Right cardiac atrium (tissue), 5 donors: Measurements from ENCODE around the gene ZNF385C. TPM values are rescaled to one million over a fixed set of nuclear protein-coding genes. Genes with fewer than 3 reads are reported as not detected.

Experiments
- ATAC-seq, 2 donors: fragments of 200-7000 bp; cut with Tn5 transposase; one replicate each; pipeline versions ENCODE4 v1.8.0 to v1.9.1; 2020; ENCODE audit warnings: moderate library complexity in 2 of 2, mild to moderate bottlenecking in 1 of 2
- DNase-seq, 3 donors: peaks; one replicate each; pipeline ENCODE4 v3.0.0-alpha.2; 2020
- H3K27ac ChIP-seq: one replicate; pipeline ENCODE4 v1.5.1; 2013; ENCODE audit warnings: mild to moderate bottlenecking, low read length, control low read depth, moderate library complexity
- H3K27me3 ChIP-seq: one replicate; pipeline ENCODE4 v1.6.1; 2013; ENCODE audit not compliant: control insufficient read depth, insufficient read depth
- H3K4me1 ChIP-seq: one replicate; pipeline ENCODE4 v1.6.1; 2013; ENCODE audit warnings: low read length; ENCODE audit not compliant: control insufficient read depth, insufficient read depth
- H3K4me3 ChIP-seq: one replicate; pipeline ENCODE4 v1.5.1; 2013; ENCODE audit warnings: low read length, control low read depth
- H3K9me3 ChIP-seq: one replicate; pipeline ENCODE4 v1.6.1; 2013; ENCODE audit warnings: low read length; ENCODE audit not compliant: control insufficient read depth
- WGBS: extraction: QIAGEN DNeasy Blood & Tissue Kit; methylation state at CpG from one replicate; pipeline ENCODE4 v1.1.7; 2013; 5-methylcytosine and 5-hydroxymethylcytosine counted together
- intact Hi-C, 4 donors: fragments of 100-400 bp; cut with DNase I; formaldehyde crosslinking; loops; one replicate each; pipeline versions ENCODE4 v1.11.0 to v1.14.0; 2022 to 2023
- polyA plus RNA-seq: library from polyadenylated mRNA; stranded (reverse); fragments of 200-250 nt; gene quantifications from one replicate; pipeline ENCODE4 v1.2.3, GENCODE V29; 2013
- total RNA-seq, 4 donors: library from RNA; stranded (reverse); fragmentation: NEBNext Ultra II Directional; extraction: Animal tissue kit (Norgen Biotek cat#: 25700); gene quantifications; one replicate each; pipeline ENCODE4 v1.2.1, GENCODE V29; 2021
- donor health status: healthy with polysubstance abuse.
- donor health status: DM: no; HTN: yes; CAD: no.
- donor health status: DM: no; HTN: no; CAD: no.
- donor health status: DM: no; HTN: yes; CAD: no; lungs with severe emphysema.
- donor health status: DM: yes; HTN: yes; CAD: no.

Gene ZNF385C
- total and polyA plus RNA-seq, 5 donors = 0.29 to 0.42 (median 0.32) TPM; not detected in 1

DNA sequence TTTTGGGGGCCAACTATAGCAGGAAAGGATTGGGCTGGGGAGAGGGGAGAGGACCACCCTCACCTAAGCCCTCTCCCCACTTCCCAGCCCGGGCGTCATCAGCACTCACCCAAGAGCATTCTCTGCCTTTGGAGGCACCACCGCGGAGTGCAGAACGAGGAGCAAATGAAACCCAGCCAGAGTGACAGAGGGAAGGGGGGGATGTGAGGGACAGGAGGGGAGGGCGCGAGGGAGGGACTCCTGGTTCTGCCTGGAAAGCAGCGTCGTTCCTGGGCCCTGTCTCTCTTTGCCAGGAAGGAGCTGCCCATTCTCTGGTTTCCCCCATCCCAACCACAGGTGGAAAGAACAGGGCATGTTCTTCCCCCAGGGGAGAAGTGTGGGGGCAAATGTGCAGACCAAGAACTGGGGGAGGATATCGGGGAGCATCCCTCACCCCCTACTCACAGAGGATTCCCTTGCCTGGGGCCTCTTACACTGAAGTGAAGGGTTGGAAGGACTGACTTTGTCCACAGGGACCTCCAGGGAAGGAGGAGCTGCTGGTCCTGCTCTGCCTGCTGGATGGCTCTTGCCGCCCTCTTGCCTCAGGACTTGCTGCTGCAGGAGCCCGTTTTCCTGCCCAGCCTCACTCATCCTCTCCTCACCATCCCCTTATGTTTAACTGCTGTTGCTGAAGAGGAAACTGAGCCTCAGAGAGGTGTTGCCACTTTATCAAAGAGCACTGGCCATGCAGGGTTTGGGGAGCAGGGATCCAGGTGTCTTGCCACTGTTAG is 44.4 kb downstream of the ZNF385C start:
- no peaks in the 10 kb centered on the region for H3K4me1 ChIP-seq
- intact Hi-C loops = no loop called here
- no peaks in the 10 kb centered on the region for H3K9me3 ChIP-seq
- no peak for DNase-seq
- H3K27ac ChIP-seq = no peak overlapping the region
- WGBS = 20% methylated on average over 12 of the region's 12 CpGs
- no peak overlapping the region for H3K4me3 ChIP-seq
- H3K27me3 ChIP-seq = no peaks in the 10 kb centered on the region
- no peak for ATAC-seq

DNA sequence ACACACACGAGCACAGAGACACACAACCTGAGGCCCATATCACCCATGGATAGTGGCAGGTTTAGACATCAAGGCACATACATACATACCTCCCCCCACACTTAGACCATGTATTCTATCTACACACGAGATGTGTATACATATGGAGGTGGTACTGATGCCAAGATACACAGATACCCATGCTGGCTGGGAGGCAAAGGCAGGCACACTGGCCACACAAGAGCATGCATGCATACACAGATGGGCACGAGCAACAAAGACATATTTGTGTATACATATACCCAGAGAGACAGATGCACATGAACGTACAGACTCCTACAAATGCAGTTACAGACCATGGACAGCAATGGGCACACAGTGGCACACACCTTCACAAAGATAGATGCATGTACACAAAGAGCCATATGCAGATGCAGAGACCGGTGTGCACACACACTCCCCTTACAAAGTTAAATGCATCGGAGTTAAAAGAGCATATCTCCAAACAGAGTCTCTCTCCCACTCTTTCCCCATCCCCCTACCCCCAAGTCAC is 45.9 kb downstream of the ZNF385C start:
- Histone ChIP-seq H3K9me3 (no peaks in the 10 kb centered on the region), H3K27me3 (no peaks in the 10 kb centered on the region), H3K27ac (no peak overlapping the region), H3K4me1 (no peaks in the 10 kb centered on the region), H3K4me3 (no peak overlapping the region)
- intact Hi-C loops = no loop called here
- no peak for ATAC-seq
- WGBS = 78% methylated on average over 6 of the region's 6 CpGs
- DNase-seq = no peak

DNA sequence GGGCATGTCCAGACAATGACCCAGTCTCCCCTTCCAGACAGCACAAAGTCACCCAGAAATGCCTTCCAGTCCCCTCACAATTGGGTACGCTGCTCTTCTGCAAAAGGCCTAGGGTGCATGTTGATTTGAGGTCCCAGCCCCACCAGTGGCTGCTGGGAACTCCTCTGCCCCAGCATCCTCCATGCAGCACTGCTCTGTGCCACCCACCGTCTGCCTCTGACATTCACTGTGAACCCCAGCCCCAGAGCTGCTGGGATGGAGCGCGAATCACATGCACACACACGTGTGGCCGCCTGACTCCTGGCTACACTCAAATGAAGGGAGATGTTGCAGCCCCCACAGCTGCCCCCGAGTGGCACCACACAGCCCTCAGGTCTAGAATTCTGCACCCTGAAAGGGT is 46.6 kb downstream of the ZNF385C start:
- intact Hi-C loops = no loop called here

DNA sequence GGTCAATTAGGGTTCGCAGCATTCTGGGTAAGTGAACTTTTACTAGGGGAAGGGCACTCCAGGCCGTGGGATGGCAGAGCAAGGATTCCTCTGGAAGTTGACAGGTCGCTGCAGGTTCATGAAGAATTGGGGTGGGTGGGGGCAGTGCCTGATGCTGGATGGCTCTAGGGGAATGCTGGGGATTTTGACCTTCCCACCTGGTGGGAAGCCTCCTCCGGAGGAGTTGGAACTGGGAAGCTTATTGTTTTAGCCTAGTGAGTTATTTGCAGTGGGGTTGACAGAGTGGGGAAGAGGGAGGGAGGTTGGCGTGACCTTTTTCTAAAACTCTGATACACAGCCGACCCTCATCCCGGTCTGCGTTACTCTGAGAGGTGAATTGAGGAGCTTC is 47.3 kb downstream of the ZNF385C start:
- Histone ChIP-seq H3K4me1 (no peaks in the 10 kb centered on the region), H3K4me3 (peak overlapping the region; percentile 58), H3K27me3 (no peaks in the 10 kb centered on the region), H3K9me3 (no peaks in the 10 kb centered on the region), H3K27ac (no peak overlapping the region)
- WGBS = 64% methylated on average over 8 of the region's 8 CpGs
- no peak for ATAC-seq
- intact Hi-C loops = no loop called here
- DNase-seq = no peak

More for the DNA sequence above, 46.6 kb downstream of the ZNF385C start:
- no peak for DNase-seq
- H3K27me3 ChIP-seq = no peaks in the 10 kb centered on the region
- H3K27ac ChIP-seq = no peak overlapping the region
- no peaks in the 10 kb centered on the region for H3K4me1 ChIP-seq
- no peak for ATAC-seq
- 89% methylated on average over 7 of the region's 7 CpGs for WGBS
- H3K9me3 ChIP-seq = no peaks in the 10 kb centered on the region
- no peak overlapping the region for H3K4me3 ChIP-seq

DNA sequence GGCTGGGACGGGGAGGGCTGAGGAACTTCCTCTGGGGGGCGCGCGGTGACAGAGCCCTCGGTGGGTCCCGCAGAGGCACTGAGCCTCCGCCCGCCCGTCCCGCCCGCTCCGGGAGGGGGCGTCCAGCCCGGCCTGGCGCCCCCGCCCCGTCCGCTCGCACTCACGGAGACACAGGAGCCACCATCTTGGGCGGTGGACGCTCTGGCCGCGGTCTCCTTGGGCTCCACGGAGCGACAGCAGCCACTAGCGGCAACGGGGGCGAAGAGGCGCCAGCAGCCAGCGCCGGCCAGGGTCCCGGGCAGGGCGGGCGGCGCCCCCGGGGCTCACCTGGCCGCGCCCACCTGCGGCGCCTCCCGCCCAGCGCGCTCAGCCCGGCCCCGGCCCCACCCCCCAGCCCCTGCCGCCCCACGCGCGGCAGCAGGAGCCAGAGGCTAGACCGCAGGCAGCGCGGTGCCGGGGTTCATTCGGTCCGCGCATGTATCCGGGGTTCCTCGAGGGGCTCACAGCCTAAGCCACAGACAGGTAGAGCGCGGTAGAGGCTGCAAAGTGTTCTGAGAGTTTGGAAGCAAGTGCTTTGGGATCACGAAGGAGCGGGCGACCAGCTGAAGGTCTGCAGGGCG is 47.8 kb downstream of the ZNF385C start, which contains the start of gene C17orf113:
Gene C17orf113, minus strand, starts transcription at position 209 of the 620 bp plus-strand sequence. CDS start 7,225 bp downstream, outside the sequence.
- H3K27me3 ChIP-seq = no peaks in the 10 kb centered on the region
- H3K27ac ChIP-seq = no peak within 1 kb of the TSS
- H3K9me3 ChIP-seq = no peaks in the 10 kb centered on the region
- 2% methylated on average over 65 of the region's 65 CpGs for WGBS
- peak within 1 kb of the TSS; percentile 58 for H3K4me3 ChIP-seq
- intact Hi-C loops = no loop called here
- ATAC-seq (peak; percentile 76 to 77), DNase-seq (peak; percentile 57 to 85 (median 84))
- H3K4me1 ChIP-seq = no peaks in the 10 kb centered on the region

DNA sequence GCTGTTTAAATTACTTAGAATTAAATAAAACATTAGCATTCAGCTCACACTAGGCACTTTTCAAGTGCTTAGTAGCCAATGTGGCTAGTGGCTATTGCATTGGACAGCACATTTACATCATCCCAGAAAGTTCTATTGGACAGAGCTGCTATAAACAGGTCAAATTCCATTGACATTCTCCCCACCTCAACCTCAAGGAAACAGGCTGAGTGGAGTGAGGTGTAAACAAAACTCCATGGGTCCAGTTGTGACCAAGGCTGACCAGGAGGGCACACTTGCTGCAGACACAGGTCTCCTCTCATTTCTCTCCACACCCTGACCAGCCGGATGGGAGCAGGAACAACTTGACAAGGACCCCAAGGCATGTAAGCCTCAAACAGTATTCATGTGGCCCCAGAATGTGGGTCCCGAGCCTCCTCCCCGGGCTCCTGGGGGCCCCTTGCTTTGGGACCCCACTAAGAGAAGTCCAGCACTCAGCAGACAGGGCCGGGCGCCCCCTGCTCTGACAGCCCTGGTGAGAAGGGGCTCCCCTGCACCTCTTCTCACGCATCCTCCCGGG is 48.4 kb downstream of the ZNF385C start:
- no peaks in the 10 kb centered on the region for H3K27me3 ChIP-seq
- WGBS = under 1% methylated on average over 7 of the region's 7 CpGs
- H3K4me1 ChIP-seq = no peaks in the 10 kb centered on the region
- ATAC-seq (peak in 1 of 2 donors; percentile 28), DNase-seq (no peak)
- peak overlapping the region; percentile 58 for H3K4me3 ChIP-seq
- H3K27ac ChIP-seq = no peak overlapping the region
- intact Hi-C loops = no loop called here
- no peaks in the 10 kb centered on the region for H3K9me3 ChIP-seq

DNA sequence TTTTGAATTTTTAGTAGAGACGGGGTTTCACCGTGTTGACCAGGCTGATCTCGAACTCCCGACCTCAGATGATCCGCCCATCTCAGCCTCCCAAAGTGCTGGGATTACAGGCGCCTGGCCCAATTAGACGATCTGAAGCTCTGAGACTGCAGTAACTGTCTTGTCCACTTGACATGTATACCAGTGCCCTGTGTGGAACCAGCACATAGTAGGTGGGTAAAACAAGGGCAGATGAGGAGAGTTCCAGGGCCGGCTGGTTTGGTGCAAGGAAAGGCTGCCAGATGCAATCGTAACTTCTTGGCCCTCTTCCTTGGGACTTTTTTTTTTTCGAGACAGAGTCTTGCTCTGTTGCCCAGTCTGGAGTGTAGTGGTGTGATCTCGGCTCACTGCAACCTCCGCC is 50.9 kb downstream of the ZNF385C start:
- ATAC-seq (no peak), DNase-seq (no peak)
- H3K27me3 ChIP-seq = no peaks in the 10 kb centered on the region
- no peak overlapping the region for H3K27ac ChIP-seq
- H3K4me1 ChIP-seq = no peaks in the 10 kb centered on the region
- H3K4me3 ChIP-seq = no peak overlapping the region
- no peaks in the 10 kb centered on the region for H3K9me3 ChIP-seq
- intact Hi-C loops = no loop called here
- WGBS = 88% methylated on average over 12 of the region's 12 CpGs

DNA sequence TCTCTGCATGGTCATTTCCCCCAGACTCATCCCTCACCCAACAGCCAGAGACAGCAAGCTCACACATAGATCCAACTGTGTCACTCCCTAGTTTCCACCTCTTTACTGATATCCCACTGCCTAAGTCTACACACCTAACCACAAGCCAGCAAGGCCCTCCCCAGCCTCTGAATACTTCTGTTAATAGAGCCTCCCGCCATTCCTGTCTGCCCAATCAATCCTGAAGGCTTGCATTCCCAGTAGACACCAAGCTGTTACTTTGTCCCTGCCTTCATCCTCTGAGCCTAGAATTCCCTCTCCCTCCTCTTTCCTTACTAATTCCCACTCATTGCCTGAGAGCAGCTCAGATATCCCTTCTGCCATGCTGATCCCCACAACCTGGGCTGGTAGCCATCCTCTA is 52.6 kb downstream of the ZNF385C start:
- intact Hi-C loops = no loop called here
- no peaks in the 10 kb centered on the region for H3K4me1 ChIP-seq
- H3K9me3 ChIP-seq = no peaks in the 10 kb centered on the region
- H3K27ac ChIP-seq = no peak overlapping the region
- 84% methylated on average over 1 of the region's 1 CpG for WGBS
- ATAC-seq = no peak
- no peak overlapping the region for H3K4me3 ChIP-seq
- H3K27me3 ChIP-seq = no peaks in the 10 kb centered on the region
- no peak for DNase-seq

DNA sequence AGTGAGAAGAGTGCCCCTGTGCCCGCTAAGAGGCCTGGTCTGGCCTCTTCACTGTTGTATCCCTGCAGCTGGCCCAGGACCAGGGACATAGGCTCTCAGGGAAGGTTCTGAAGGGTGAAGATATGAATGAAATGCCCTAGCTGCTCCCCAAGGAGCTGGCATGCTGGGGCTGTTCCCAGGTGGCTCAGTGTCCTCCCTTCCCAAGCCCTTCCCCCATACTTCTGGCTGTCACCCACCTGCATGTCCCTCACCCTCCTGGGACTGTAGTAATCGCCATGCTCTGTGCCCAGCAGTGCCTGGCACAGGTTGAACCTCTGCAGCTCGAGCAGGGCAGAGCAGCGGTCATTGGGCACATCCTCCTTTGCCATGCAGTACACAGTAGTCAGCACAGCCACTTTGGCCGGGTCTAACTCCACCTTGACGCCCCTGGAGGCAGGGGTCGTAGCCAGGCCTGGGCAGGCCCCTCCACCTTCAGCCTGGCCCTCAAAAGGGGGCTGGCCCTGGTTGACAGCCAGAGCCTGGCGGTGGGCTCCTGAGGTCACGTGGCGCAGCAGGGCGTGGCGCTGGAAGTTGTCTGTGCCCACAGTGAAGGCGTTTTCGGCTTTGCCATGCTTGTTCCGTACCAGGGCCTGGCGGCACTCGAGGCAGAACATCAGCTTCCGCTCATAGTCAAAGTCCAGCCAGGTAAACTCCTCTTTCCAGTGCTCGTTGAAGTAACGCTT is 55.5 kb downstream of the ZNF385C start:
- Histone ChIP-seq H3K27ac (no peak overlapping the region), H3K4me1 (no peaks in the 10 kb centered on the region), H3K9me3 (no peaks in the 10 kb centered on the region), H3K4me3 (no peak overlapping the region), H3K27me3 (no peaks in the 10 kb centered on the region)
- WGBS = 90% methylated on average over 20 of the region's 20 CpGs
- DNase-seq (no peak), ATAC-seq (peak in 1 of 2 donors; percentile 25)
- intact Hi-C loops = no loop called here

DNA sequence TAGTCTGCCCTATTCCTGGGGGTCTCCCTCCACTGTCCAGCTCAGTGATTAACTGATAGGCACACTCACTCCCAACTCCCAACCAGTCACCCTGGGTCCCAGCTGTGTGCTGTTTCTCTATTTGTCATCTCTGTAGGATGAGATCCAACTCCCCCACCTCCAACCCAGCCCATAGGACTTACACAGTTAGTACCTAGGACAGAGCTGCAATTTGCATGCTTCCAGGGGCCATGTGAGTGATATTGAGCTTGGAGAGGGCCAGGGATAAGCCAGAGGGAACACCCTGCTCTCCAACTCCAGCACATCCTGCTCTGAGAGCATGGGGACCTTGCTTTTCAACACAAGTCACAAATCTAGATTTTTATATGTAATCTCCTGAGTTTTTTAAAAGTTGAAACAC is 56.7 kb downstream of the ZNF385C start:
- intact Hi-C loops = no loop called here
- Histone ChIP-seq H3K9me3 (no peaks in the 10 kb centered on the region), H3K4me3 (no peak overlapping the region), H3K27me3 (no peaks in the 10 kb centered on the region), H3K27ac (no peak overlapping the region), H3K4me1 (no peaks in the 10 kb centered on the region)
- DNase-seq (no peak), ATAC-seq (no peak)

DNA sequence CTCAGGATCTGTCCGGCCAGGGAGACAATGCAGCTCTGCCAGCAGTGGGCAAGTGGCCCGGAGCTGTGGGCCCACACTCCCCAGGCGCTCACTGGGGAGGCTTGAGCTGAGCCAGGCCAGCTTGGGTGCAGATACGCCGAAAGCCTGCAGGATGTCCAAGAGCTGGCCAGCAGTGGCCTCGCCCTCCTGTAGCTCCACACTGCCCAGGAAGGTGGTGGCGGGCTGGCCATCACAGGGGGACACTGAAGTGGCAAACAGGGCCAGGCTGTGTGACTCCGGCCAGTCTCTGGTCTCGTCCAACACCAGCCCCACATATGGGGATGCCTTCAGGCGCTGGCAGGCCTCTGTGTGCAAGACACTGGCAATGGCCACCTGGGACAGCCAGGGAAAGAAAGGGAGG is 57.5 kb downstream of the ZNF385C start:
- WGBS = 98% methylated on average over 10 of the region's 10 CpGs
- peak; percentile 7 to 10 for ATAC-seq
- intact Hi-C loops = no loop called here

More for the DNA sequence above, 57.5 kb downstream of the ZNF385C start:
- Histone ChIP-seq H3K9me3 (no peaks in the 10 kb centered on the region), H3K27me3 (no peaks in the 10 kb centered on the region), H3K27ac (no peak overlapping the region), H3K4me1 (no peaks in the 10 kb centered on the region), H3K4me3 (no peak overlapping the region)
- peak in 1 of 3 donors; percentile 44 for DNase-seq
